Transverse colon (tissue), 4 donors: ENCODE data around the gene LAMB1.

Source experiments
- POLR2AphosphoS5 ChIP-seq, 3 donors: sonication (generic); formaldehyde crosslinking; IDR thresholded peaks; one replicate each; pipeline ENCODE4 v1.6.1; 2016; ENCODE audit warnings: antibody characterized with exemption in 3 of 3
- TF ChIP-seq, protein P1 (sequence below), 5 experiments: fragments of 200-600 bp in 3 of 5; fragments of 450-650 bp in 2 of 5; sonication (generic) in 3 of 5; IDR thresholded peaks; 1 replicate in 2 of 5; 2 replicates in 3 of 5; pipeline ENCODE4 v1.5.1; 2016 to 2017; ENCODE audit warnings: antibody characterized with exemption in 5 of 5, inconsistent platforms in 3 of 5, mild to moderate bottlenecking in 2 of 5, moderate library complexity in 1 of 5

DNA sequence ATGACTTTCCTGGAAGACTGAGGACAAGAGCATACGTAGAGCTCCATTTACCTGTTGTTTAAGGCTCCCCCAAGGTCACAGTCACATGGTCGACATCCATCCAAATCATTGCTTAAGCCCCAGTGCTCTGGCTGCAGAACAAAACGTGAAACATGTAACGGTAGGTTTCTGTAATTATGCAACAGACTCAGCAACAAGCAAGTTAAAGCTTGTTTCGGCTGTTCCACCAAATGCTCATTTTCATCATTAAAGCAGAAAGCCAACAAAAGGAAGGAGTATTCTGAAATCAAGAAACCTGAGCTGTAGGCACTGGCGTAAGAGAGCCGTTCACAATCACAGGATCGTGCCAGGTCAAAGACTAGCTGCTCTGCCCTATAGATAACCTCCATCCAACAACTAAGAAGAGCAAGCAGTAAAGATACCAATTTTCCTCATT is 30.0 kb downstream of the LAMB1 start:
- TF ChIP-seq, protein P1, sequence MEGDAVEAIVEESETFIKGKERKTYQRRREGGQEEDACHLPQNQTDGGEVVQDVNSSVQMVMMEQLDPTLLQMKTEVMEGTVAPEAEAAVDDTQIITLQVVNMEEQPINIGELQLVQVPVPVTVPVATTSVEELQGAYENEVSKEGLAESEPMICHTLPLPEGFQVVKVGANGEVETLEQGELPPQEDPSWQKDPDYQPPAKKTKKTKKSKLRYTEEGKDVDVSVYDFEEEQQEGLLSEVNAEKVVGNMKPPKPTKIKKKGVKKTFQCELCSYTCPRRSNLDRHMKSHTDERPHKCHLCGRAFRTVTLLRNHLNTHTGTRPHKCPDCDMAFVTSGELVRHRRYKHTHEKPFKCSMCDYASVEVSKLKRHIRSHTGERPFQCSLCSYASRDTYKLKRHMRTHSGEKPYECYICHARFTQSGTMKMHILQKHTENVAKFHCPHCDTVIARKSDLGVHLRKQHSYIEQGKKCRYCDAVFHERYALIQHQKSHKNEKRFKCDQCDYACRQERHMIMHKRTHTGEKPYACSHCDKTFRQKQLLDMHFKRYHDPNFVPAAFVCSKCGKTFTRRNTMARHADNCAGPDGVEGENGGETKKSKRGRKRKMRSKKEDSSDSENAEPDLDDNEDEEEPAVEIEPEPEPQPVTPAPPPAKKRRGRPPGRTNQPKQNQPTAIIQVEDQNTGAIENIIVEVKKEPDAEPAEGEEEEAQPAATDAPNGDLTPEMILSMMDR (IDR thresholded peaks at IDR 0.05), result no peak
- no peak for TF ChIP-seq POLR2AphosphoS5 (IDR thresholded peaks at IDR 0.05)
